Naive thymus-derived CD8-positive, alpha-beta T cell (primary cell): ENCODE results near the gene KIRREL3. TPM values are rescaled to one million over a fixed set of nuclear protein-coding genes. Genes with fewer than 3 reads are reported as not detected.
"Not testable (repeated sequence)": the region's sequence is repeated elsewhere in the genome, so short reads cannot be mapped to it uniquely, and the experiment has no call there.

Source experiments
- ATAC-seq, 2 donors: fragments of 150-1000 bp; cut with Tn5 transposase in 1 of 2; sonication (Bioruptor Pico), chemical (Tn5 transposase) in 1 of 2; 1 replicate in 1 of 2; 2 replicates in 1 of 2; pipeline ENCODE4 v1.10.0; 2021; ENCODE audit warnings: mild to moderate bottlenecking in 2 of 2, moderate library complexity in 2 of 2
- POLR2A ChIA-PET: fragments of 350-600 bp; sonication (Branson Sonifier 250); formaldehyde crosslinking; loops from one replicate; lab custom pipeline; 2021; ENCODE audit warnings: antibody characterized with exemption; lab: Charles Lee
- DNase-seq, 10 donors: peaks; one replicate each; pipeline versions ENCODE4 v3.0.0 to v3.0.0-alpha.2; 2020 to 2022
- H3K27ac Mint-ChIP-seq, 10 donors: one replicate each; pipeline ENCODE4 v1.8.0; 2020 to 2022; ENCODE audit warnings: mild to moderate bottlenecking in 10 of 10, mixed read lengths in 10 of 10, moderate library complexity in 4 of 10, inconsistent platforms in 1 of 10
- H3K27me3 Mint-ChIP-seq, 5 donors: one replicate each; pipeline ENCODE4 v1.8.0; 2021 to 2022; ENCODE audit warnings: mixed read lengths in 5 of 5
- H3K36me3 Mint-ChIP-seq, 3 donors: one replicate each; pipeline ENCODE4 v1.8.0; 2020 to 2022; ENCODE audit warnings: mixed read lengths in 3 of 3, mild to moderate bottlenecking in 2 of 3, inconsistent platforms in 1 of 3
- H3K4me1 Mint-ChIP-seq, 4 donors: one replicate each; pipeline ENCODE4 v1.8.0; 2021 to 2022; ENCODE audit warnings: mixed read lengths in 4 of 4
- H3K4me3 Mint-ChIP-seq, 10 donors: one replicate each; pipeline ENCODE4 v1.8.0; 2020 to 2022; ENCODE audit warnings: mild to moderate bottlenecking in 10 of 10, mixed read lengths in 10 of 10, moderate library complexity in 6 of 10, inconsistent platforms in 1 of 10
- H3K9me3 Mint-ChIP-seq, 9 donors: one replicate each; pipeline ENCODE4 v1.8.0; 2020 to 2022; ENCODE audit warnings: mixed read lengths in 9 of 9, mild to moderate bottlenecking in 3 of 9, inconsistent platforms in 1 of 9, moderate library complexity in 1 of 9
- microRNA-seq: library from miRNA; unstranded; fragments of <30 nt; microRNA quantifications from one replicate; pipeline ENCODE4 v1.2.0, GENCODE V29; 2022; ENCODE audit warnings: borderline microRNAs expressed
- polyA plus RNA-seq, 3 donors: library from polyadenylated mRNA; unstranded; fragments of 300-500 nt; fragmentation: Illumina TruSeq; gene quantifications; one replicate each; pipeline ENCODE4 v1.2.3, GENCODE V29; 2021
- total RNA-seq, 8 experiments: library from RNA in 2 of 8; stranded (reverse) in 2 of 8; gene quantifications; one replicate each; pipeline ENCODE4 v1.2.3 and lab custom pipeline; 2021 to 2026

The KIRREL3 gene
- total and polyA plus RNA-seq, 5 experiments from 2014 or later: not detected

DNA sequence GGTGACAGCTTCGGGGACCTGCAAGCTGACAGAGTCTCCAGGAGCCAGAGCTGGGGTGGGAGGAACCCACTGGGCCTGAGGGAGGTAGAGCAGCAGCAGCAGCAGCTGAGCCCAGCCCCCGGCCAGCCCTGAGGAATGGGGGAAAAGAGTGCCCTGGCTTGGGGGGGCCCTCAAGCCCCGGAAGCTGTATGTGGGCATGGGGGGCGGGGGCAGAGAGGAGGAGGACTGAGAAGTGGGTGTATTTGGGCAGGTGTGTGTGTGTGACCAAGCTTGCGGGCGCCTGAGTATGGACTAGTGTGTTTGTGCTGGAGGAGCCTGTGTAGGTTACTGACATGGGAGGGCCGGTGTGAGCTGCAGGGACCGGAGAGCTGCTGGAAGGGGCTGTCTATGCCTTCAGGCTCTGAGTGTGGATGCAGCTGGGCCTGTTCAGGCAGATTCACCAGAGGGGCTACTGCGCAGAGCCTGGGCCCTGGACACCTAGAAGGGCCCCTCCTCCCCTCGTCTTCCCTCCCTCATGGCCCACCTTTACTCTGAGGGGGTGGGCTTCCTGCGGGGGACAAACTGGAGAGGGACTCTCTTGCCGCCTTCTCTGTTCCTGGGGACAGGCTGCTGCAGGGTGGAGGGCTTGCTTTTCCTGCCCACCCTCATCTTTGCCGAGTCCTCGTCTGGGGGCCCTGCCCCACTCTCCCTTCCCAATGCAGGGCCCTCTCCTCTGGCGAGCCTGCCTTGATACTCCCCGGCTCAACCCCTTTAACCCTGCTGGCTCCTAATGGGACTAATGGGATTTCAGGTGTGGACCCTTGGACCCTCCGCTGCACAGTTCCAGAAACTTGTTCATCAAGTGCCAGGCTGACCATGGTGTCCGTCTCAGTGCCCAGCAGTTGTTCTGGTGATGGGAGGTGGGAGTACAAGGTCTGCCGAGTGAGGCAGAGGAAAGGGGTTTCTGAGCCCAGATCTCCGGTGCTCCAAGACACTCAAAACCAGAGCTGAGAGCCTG is 616.9 kb downstream of the KIRREL3 start:
- Mint-ChIP-seq H3K4me3 (no peak overlapping the region), H3K27me3 (no peaks in the 10 kb centered on the region), H3K36me3 (no peaks in the 10 kb centered on the region), H3K9me3 (no peaks in the 10 kb centered on the region), H3K27ac (no peak overlapping the region), H3K4me1 (peaks cover 0 to 14% (median 0%) of the 10 kb centered on the region in 4 donors)
- ATAC-seq (no peak), DNase-seq (no peak)
- POLR2A ChIA-PET: no interaction called here

DNA sequence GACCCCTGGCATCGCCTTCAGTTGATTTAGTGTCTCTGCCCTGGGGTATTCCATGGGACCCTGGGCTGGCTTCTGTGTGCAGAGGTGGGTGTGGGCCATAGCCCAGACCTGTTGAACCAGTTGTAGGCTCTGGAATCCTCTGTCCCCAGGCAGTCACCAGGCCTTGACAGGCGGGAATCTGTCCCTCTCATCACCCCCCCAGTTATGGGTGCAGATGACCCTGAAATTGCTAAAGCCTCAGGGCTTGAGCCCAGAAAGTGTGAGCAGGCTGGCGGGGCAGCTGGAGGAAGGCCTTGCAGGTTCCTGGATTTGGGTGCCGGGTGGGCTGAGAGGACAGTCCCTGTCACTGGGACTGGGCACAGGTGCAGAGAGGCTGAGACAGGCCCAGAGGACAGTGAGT is 617.9 kb downstream of the KIRREL3 start:
- H3K4me3 Mint-ChIP-seq, H3K36me3 Mint-ChIP-seq, POLR2A ChIA-PET, ATAC-seq, H3K27ac Mint-ChIP-seq, H3K9me3 Mint-ChIP-seq, DNase-seq, H3K27me3 Mint-ChIP-seq: not testable (repeated sequence)
- peaks cover 0 to 14% (median 0%) of the 10 kb centered on the region in 4 donors for H3K4me1 Mint-ChIP-seq

DNA sequence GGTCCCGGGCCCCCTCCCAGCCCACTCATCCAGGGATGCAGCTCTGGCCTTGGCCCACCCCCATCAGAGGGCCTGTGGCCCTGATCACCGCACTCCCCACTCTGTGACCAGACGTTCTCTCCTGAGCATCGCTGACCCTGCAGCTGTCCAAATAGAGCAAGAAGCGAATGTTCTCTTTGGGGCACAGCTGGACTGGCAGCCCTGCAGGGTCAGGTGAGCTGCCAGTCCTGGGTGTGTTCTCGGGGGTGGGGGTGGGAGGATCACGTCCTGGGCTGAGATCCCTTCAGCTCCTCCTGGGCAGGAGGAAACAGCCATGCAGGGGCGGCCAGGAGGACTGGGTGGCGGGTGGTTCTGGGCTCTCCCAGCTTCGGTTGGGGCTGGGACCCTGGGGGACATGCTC is 618.6 kb downstream of the KIRREL3 start:
- H3K27me3 Mint-ChIP-seq, DNase-seq, ATAC-seq, H3K27ac Mint-ChIP-seq, H3K4me3 Mint-ChIP-seq, H3K36me3 Mint-ChIP-seq, H3K9me3 Mint-ChIP-seq, POLR2A ChIA-PET: not testable (repeated sequence)
- H3K4me1 Mint-ChIP-seq: peaks cover 0 to 11% (median 0%) of the 10 kb centered on the region in 4 donors

DNA sequence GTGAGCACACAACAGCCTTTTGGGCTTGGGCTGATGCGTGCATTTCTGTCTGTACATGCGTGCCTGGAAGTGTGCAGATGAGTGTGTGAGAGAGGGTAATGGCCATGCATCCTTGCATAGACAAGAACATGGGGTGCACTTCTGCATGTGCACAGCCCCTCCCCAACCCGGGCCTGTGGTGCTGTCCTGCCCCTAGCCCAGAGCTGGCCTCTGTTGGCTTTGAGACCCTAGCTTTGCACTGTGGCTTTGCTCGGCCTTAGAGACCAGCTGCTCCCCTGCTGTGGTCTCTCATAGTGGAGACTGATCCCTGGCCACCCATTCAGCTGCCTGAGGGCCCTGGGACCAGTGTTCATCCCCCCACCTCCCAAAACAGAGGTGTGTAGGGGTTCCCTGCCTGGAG is 619.7 kb downstream of the KIRREL3 start:
- Mint-ChIP-seq H3K4me3 (no peak overlapping the region), H3K27me3 (no peaks in the 10 kb centered on the region), H3K4me1 (peaks cover 0 to 3% (median 0%) of the 10 kb centered on the region in 4 donors), H3K36me3 (no peaks in the 10 kb centered on the region), H3K27ac (no peak overlapping the region), H3K9me3 (no peaks in the 10 kb centered on the region)
- no peak for ATAC-seq
- POLR2A ChIA-PET: no interaction called here
- DNase-seq: no peak

DNA sequence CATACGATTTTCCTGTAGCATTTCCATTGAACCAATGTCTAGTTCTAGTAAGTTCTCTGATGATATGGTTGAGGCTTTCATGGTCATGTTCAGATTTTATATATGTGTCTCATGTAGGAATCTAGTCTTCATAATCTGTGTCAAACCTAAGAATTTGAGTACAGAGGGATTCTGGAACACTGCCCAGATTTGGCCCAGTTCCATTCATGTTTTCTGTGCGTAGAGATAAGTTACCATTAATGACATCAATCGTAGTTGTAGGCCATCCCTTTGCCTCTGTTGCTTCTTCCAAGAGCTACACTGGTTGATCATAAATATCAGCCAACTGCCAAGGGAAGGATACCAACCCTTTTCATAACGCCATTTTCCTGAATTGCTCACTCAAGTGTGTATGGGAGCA is 621.8 kb downstream of the KIRREL3 start:
- Mint-ChIP-seq H3K4me1 (no peaks in the 10 kb centered on the region), H3K27ac (no peak overlapping the region), H3K4me3 (no peak overlapping the region), H3K36me3 (no peaks in the 10 kb centered on the region), H3K9me3 (no peaks in the 10 kb centered on the region), H3K27me3 (no peaks in the 10 kb centered on the region)
- ATAC-seq (no peak), DNase-seq (no peak)
- POLR2A ChIA-PET: no interaction called here

DNA sequence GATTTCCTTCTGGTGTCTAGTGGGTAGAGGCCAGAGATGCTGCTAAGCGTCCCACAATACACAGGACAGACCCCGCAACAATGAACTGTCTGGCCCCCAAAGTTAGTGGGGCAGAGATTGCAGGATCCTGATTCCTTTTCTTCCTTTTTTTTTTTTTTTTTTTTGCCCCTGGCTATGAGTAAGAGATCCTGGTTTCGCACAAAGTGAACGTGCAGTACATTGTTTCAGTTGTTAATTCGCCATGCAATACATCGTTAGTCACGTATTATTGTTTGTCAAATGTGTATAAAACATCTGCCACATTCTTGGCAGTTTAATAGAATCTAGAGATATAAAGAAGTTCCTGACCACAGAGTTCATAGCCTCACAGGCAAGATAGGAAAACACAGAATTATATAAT is 624.8 kb downstream of the KIRREL3 start:
- Mint-ChIP-seq H3K27ac (no peak overlapping the region), H3K27me3 (no peaks in the 10 kb centered on the region), H3K36me3 (no peaks in the 10 kb centered on the region), H3K4me1 (peaks cover 0 to 3% (median 0%) of the 10 kb centered on the region in 4 donors), H3K4me3 (no peak overlapping the region), H3K9me3 (no peaks in the 10 kb centered on the region)
- DNase-seq: no peak
- ATAC-seq: no peak
- POLR2A ChIA-PET: no interaction called here

DNA sequence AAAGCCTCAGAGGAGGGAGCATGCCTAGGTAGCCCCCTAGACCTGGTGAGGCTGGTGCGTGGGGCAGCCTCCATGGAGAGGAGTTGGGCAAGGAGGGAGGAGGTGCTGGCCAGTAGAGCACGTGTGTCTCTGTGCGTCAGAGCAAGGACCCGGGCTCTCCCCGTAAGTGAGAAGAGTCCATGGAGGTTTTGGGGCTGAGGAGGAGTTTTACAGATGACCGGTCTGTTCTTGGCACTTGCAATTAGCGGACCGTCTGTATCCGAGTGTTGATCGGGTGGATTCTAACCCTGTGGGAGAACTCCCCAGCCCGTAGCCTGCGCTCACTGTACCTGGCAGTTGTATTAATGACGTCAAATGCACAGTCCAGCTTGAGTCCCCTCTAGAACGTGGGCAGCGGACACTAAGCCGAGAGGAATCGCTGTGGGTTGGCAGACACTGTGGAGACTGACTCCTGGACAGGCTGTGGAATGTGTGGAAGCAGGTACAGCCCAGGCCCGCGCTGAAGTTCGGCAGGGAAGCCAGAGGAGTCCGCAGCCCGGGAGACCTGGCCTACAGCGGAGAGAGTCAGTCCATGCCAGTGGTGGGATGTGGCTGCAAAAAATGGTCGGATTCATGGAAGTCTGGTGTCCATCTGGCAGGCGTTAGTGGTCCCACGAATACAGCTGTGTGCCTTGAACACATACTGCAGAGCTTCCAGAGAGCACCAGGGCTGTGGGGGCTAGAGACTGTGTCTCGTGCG is 625.8 kb downstream of the KIRREL3 start:
- H3K4me3 Mint-ChIP-seq, H3K9me3 Mint-ChIP-seq, H3K36me3 Mint-ChIP-seq, H3K4me1 Mint-ChIP-seq, H3K27me3 Mint-ChIP-seq, POLR2A ChIA-PET, ATAC-seq, DNase-seq: not testable (repeated sequence)
- H3K27ac Mint-ChIP-seq: peak overlapping the region in 1 of 10 donors; percentile 90

DNA sequence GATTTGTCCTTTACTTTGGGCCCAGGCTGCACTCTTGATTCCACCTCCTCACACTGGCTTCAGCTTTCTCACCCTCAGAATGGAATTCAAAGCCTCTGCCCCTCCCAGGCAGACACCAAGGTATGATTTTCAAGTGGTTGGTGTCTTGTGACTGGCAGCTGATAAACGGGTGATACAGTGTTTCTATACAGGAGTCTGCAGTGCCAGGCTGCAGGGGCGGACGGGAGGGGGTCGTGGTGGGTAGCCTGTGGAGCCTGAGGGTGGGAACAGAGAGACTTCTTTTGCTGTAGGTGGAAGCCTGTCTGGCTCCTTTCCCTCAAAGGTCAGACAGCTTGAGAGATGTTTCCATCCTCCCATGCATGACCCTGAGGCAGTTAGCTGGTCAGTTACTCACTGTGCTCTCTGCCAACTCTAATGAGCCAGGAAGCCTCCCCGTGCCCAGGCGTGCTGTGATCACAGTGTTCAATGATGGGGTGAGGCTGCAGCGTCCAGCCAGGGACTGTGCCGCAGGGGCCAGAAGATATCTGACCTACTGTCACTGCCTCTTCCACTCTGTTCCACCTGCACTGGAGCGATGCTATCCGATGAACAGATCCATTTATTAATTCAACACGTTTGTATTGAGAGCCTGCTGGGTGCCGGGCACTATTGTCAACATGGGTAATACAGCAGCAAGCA is 627.0 kb downstream of the KIRREL3 start:
- H3K27ac Mint-ChIP-seq, ATAC-seq, H3K27me3 Mint-ChIP-seq, H3K36me3 Mint-ChIP-seq, POLR2A ChIA-PET, DNase-seq, H3K4me3 Mint-ChIP-seq, H3K9me3 Mint-ChIP-seq: not testable (repeated sequence)
- peaks cover 0 to 12% (median 1%) of the 10 kb centered on the region in 4 donors for H3K4me1 Mint-ChIP-seq

Small RNA genes lying within 50 kb of the gene (microRNA-seq; reads per million reads assigned to microRNA genes)
- not detected for gene MIR3167
